ENCODE data around the gene MEF2B.
"Not testable (repeated sequence)": the region's sequence is repeated elsewhere in the genome, so short reads cannot be mapped to it uniquely, and the experiment has no call there.

MEF2B gene

GRCh38 chr19:19121371-19121770, 48.7 kb downstream of the MEF2B start:
- no peak for DNase-seq

- no peak for DNase-seq
Measured at GRCh38 chr19:19120308-19121231, 49.5 kb downstream of the MEF2B start.

GRCh38 chr19:19119325-19120237, 50.5 kb downstream of the MEF2B start:
- no peak for DNase-seq

DNA sequence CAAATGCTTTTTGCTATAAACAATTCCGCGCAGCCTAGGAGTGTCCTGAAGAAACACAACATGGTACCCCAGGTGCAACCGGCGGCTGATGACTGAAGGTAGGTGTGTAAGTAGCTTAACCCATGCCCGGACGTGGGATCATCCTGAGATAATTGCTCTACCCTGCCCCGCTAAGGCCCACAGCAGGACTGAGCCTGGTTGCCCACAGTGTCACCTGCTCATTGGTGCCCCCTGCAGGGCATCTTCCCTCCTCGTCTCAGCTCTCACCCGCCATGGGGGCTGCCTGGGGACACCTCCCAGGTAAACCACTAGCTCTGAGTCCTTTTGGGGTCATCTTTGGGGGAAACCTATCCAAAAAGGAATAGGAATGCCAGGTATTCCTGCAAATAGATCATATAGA, 54.1 kb downstream of the MEF2B start:
- peak; percentile 27 for DNase-seq

GRCh38 chr19:19113040-19113626, 56.9 kb downstream of the MEF2B start:
- no peak for DNase-seq

- DNase-seq = no peak
Measured at GRCh38 chr19:19111967-19112580, 58.0 kb downstream of the MEF2B start.

DNA sequence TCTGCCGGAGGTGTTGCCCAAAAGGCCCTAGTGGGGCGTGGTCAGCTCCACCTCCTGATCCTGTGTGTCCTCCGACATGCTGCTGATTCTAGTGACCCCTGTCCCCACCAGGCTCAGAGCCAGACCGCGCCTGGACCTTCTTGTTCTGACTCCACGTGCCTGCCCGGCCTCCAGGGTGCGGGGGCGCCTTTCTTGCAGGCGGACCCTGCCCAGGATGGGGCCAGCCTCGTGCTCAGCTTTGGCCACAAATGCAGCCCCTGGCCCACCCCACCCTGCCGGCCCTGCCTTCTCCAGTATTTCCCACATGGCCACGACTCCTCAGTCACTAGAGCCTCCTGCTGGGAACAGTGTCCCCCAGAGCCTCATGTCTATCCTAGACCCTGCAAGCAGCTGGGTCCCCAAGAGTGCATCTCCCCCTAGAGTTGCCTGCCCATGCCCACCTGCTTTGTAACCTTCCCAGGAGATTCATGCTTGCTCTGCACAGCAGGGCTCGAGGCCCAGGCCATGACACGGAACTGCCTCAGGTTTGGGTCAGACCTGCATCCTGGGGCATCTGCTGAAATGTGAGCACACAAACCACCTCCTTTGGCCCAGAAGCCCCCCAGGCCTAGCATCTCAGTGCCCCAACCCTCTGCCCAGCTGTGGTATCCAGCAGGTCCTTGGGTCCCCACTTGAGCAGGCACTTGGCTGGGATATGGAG, 58.8 kb downstream of the MEF2B start:
- no peak for DNase-seq

DNA sequence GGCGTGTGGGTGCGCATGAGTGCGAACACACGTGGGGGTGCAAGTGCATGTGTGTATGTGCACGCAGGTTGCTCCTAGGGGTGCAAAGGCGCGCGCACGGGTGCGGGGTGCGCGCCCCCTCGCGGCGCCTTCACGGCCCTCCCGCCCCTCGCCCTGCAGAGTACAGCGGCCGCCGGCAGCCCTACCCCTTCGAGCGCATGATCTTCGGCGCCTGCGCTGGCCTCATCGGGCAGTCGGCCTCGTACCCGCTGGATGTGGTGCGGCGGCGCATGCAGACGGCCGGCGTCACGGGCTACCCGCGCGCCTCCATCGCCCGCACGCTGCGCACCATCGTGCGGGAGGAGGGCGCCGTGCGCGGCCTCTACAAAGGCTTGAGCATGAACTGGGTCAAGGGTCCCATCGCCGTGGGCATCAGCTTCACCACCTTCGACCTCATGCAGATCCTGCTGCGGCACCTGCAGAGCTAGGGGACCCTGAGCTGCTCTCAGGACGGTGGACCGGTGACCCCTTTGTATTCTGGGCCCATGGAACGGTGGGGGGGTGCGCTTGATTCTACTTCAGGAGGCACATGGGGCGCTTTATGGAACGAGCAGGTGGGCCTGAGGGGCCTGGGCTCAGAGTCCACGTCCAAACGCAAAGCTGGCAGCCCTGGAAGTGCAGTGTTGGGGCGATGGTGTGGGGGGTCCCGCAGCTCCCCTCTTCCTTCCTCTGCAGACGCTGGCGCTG, 59.5 kb downstream of the MEF2B start:
- DNase-seq = no peak

- no peak for DNase-seq
Measured at GRCh38 chr19:19109601-19110000, 60.5 kb downstream of the MEF2B start.

- DNase-seq = no peak
Measured at GRCh38 chr19:19107654-19108053, 62.4 kb downstream of the MEF2B start.

DNA sequence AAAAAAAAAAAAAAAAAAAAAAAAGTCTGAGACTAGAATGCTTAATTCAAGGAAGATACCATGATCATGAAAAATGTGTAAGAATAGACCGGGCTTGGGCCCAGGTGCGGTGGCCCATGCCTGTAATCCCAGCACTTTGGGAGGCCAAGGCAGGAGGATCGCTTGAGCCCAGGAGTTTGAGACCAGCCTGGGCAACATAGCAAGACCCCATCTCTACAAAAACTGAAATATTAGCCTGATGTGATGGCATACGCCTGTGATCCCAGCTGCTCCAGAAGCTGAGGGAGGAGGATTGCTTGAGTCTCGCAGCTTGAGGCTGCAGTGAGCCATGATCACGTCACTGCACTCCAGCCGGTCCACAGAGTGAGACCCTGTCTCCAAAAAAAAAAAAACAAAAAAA, 63.1 kb downstream of the MEF2B start:
- DNase-seq = not testable (repeated sequence)

DNA sequence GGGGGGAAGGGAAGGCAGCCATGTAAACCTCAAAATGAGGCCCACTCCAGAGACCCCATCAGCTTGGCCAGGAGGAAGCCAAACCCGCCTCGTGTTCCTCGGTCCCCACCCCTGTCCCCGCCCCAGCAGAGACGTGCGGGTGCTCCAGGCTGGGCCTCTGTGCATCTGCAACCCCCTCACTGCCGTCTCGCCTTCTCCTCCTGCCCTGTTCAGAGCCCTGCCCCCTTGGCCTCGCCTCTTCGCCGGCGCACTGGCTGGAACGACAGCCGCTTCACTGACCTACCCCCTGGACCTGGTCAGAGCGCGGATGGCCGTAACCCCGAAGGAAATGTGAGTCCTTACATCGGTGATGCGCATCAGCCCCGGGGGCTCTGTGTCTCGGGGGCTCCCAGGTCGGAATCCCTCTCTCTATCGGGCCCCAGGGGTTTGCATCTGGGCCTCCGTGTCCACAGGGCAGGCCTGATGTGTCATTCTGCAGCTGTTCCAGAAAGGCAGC, 64.0 kb downstream of the MEF2B start:
- DNase-seq = no peak

GRCh38 chr19:19105365-19106055, 64.6 kb downstream of the MEF2B start:
- DNase-seq = no peak

DNA sequence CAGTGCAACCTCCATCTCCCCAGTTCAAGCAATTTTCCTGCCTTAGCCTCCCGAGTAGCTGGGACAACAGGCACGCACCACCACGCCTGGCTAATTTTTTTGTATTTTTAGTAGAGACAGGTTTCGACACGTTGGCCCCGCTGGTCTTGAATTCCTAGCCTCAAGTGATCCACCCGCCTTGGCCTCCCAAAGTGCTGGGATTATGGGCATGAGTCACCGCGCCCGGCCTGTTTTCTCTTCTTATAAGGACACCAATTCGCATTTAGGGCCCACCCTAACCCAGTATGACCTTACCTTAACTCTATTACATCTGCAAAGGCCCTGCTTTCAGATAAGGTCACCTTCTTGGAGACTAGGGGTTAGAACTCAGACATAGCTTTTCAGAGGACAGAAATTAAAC, 66.9 kb downstream of the MEF2B start:
- DNase-seq = no peak

GRCh38 chr19:19102566-19102965, 67.5 kb downstream of the MEF2B start:
- not testable (repeated sequence) for DNase-seq

DNA sequence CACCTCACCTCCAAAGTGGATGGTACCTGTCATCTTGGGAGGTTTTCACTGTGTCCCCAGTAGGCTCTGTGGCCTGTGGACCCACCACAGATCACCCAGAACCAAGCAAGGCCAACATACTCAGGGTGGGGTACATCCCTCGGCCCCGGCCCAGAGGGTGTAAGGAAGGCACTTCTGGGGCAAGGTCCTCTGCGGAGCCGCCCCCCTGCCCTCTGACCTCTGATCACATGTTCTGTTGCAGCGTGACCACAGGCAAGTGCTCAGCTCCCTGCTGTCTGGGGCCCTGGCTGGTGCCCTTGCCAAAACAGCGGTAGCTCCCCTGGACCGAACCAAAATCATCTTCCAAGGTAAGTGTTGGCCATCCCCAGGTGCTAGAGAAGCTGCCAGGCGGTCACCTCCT, 68.5 kb downstream of the MEF2B start:
- DNase-seq = no peak

DNA sequence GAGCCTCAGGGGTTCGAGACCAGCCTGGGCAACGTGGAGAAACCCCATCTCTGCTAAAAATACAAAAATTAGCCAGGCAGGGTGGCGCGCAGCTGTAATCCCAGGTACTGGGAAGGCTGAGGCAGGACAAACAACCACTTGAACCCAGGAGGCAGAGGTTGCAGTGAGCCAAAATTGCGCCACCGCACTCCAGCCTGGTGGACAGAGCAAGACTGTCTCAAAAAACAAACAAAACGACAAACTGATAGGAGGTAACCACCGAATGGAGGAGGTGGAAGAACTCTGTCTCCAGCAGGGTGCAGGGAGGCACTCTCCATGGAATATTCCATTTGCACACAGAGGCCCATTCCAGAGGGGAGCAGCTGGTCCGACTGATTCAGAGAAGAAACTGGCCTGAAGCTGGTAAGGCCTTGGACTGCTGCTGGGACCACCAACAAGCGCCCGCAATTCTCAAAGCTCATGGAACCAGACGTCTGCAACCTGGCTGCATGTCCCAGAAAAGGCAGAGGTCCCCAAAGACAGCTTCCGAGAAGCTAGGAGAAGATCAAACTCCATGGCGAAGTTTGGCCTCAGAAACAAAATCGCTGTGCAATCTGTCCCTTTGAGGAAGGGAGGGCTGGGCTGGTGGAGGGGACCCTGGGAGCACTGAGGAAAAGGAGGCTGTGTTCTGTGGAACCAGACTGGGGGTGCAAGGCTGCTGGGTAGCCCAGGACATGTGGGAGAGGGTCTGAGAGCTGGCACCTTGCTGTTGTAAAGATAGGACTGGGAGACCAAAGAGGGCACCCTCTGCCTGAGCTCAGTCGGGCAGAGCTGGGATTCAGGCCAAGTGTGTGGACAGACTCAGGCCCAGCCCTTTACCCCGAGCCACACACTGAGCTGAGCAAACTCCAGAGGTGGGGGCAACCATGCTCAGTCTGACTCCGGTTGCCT, 71.1 kb downstream of the MEF2B start:
- DNase-seq = no peak

DNA sequence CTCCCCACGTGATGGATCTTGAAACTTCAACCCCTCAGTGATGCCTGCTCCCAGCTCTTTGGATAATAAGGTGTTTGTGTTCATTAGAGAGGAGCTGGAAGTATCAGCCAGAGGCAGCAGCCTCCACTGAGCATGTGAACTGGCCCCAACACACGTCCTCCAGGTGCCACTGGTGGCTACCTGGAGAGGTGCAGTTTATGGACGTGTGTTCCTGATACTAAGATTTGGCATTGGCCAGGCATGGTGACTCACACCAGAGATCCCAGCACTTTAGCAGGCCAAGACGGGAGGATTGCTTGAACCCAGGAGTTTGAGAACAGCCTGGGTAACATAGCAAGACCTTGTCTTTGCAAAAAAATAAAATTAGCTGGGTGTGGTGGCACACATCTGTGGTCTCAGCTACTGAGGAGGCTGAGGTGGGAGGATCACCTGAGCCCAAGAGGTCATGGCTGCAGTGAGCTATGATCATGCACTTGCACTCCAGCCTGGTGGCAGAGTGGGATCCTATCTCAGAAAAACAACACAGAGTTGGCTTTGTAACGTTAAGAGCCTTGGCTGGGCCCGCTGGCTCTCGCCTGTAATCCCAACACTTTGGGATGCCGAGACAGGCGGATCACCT, 71.9 kb downstream of the MEF2B start:
- DNase-seq = no peak
